ENCODE measurements around the gene FOSL2. TPM values are rescaled to one million over a fixed set of nuclear protein-coding genes. Genes with fewer than 3 reads are reported as not detected.

FOSL2 gene
- total RNA-seq, 1 donor from 2014 or later = 2.7 TPM

- no peak for ATAC-seq (ENCODE audit: low read depth)
- intact Hi-C loops (cut with micrococcal nuclease) = no loop called here
- no peak for TF ChIP-seq CTCF (IDR thresholded peaks at IDR 0.05)
- Mint-ChIP-seq H3K9me3 (no peaks in the 10 kb centered on the region), H3K27me3 (peaks cover 5% of the 10 kb centered on the region), H3K27ac (no peak overlapping the region), H3K36me3 (ENCODE audit: low read depth) (peaks cover 9% of the 10 kb centered on the region), H3K4me3 (no peak overlapping the region), H3K4me1 (peaks cover 3% of the 10 kb centered on the region)
- no peak for DNase-seq
- CTCF ChIA-PET = no interaction called here
- POLR2A ChIA-PET = no interaction called here
Observed at GRCh38 chr2:28400419-28400818, 7.8 kb downstream of the FOSL2 start.

- H3K27me3 Mint-ChIP-seq = peaks cover 5% of the 10 kb centered on the region
- peaks cover 3% of the 10 kb centered on the region for H3K4me1 Mint-ChIP-seq
- peaks cover 10% of the 10 kb centered on the region for H3K36me3 Mint-ChIP-seq (ENCODE audit: low read depth)
- ChIA-PET CTCF (no interaction called here), POLR2A (no interaction called here)
- no peak for TF ChIP-seq CTCF (IDR thresholded peaks at IDR 0.05)
- no peak overlapping the region for H3K4me3 Mint-ChIP-seq
- intact Hi-C loops (cut with micrococcal nuclease) = no loop called here
- DNase-seq (no peak), ATAC-seq (ENCODE audit: low read depth) (no peak)
- no peak overlapping the region for H3K27ac Mint-ChIP-seq
- no peaks in the 10 kb centered on the region for H3K9me3 Mint-ChIP-seq
Observed at GRCh38 chr2:28400921-28401320, 8.3 kb downstream of the FOSL2 start.

- ChIA-PET CTCF (no interaction called here), POLR2A (no interaction called here)
- peaks cover 12% of the 10 kb centered on the region for H3K36me3 Mint-ChIP-seq (ENCODE audit: low read depth)
- ATAC-seq (ENCODE audit: low read depth) (no peak), DNase-seq (no peak)
- no peak overlapping the region for H3K27ac Mint-ChIP-seq
- no peaks in the 10 kb centered on the region for H3K9me3 Mint-ChIP-seq
- H3K4me3 Mint-ChIP-seq = no peak overlapping the region
- intact Hi-C loops (cut with micrococcal nuclease) = no loop called here
- H3K4me1 Mint-ChIP-seq = peaks cover 3% of the 10 kb centered on the region
- peaks cover 5% of the 10 kb centered on the region for H3K27me3 Mint-ChIP-seq
- TF ChIP-seq CTCF (IDR thresholded peaks at IDR 0.05) = no peak
Observed at GRCh38 chr2:28401411-28401810, 8.8 kb downstream of the FOSL2 start.

- H3K4me3 Mint-ChIP-seq = no peak overlapping the region
- POLR2A ChIA-PET = no interaction called here
- intact Hi-C loops (cut with micrococcal nuclease) = no loop called here
- CTCF ChIA-PET = no interaction called here
- peaks cover 5% of the 10 kb centered on the region for H3K27me3 Mint-ChIP-seq
- no peak for ATAC-seq (ENCODE audit: low read depth)
- no peak overlapping the region for H3K27ac Mint-ChIP-seq
- H3K4me1 Mint-ChIP-seq = peaks cover 3% of the 10 kb centered on the region
- no peak for TF ChIP-seq CTCF (IDR thresholded peaks at IDR 0.05)
- H3K36me3 Mint-ChIP-seq (ENCODE audit: low read depth) = peaks cover 12% of the 10 kb centered on the region
- H3K9me3 Mint-ChIP-seq = no peaks in the 10 kb centered on the region
- no peak for DNase-seq
Observed at GRCh38 chr2:28401948-28402550, 9.4 kb downstream of the FOSL2 start.

- H3K27me3 Mint-ChIP-seq = peaks cover 5% of the 10 kb centered on the region
- TF ChIP-seq CTCF (IDR thresholded peaks at IDR 0.05) = no peak
- H3K9me3 Mint-ChIP-seq = no peaks in the 10 kb centered on the region
- CTCF ChIA-PET = no interaction called here
- H3K4me3 Mint-ChIP-seq = no peak overlapping the region
- intact Hi-C loops (cut with micrococcal nuclease) = no loop called here
- POLR2A ChIA-PET = no interaction called here
- H3K4me1 Mint-ChIP-seq = peaks cover 1% of the 10 kb centered on the region
- no peak overlapping the region for H3K27ac Mint-ChIP-seq
- ATAC-seq (ENCODE audit: low read depth) = no peak
- DNase-seq = no peak
- H3K36me3 Mint-ChIP-seq (ENCODE audit: low read depth) = peaks cover 14% of the 10 kb centered on the region
Observed at GRCh38 chr2:28403370-28403956, 10.8 kb downstream of the FOSL2 start.

All from activated B cell treated with CpG ODN at 0.5 μM for 24 hours (primary cell).